ENCODE results near the gene E2F2.
"Not testable (repeated sequence)": the region's sequence is repeated elsewhere in the genome, so short reads cannot be mapped to it uniquely, and the experiment has no call there.

E2F2 gene

GRCh38 chr1:23514111-23514679 lies 16.8 kb downstream of the E2F2 start:
- Histone ChIP-seq H3K4me1 (no peaks in the 10 kb centered on the region), H3K9me3 (no peaks in the 10 kb centered on the region), H3K4me3 (ENCODE audit: low read depth, low read length) (no peak overlapping the region), H3K27me3 (no peaks in the 10 kb centered on the region), H3K36me3 (peaks cover 6% of the 10 kb centered on the region; the same call in 1 of the 2 replicates)
- DNase-seq = no peak
- TF ChIP-seq CTCF (IDR thresholded peaks at IDR 0.05; ENCODE audit: low read depth, low read length) = no peak

GRCh38 chr1:23509896-23510295 lies 21.1 kb downstream of the E2F2 start:
- no peaks in the 10 kb centered on the region for H3K4me1 ChIP-seq
- H3K27me3 ChIP-seq = no peaks in the 10 kb centered on the region
- DNase-seq = no peak
- peaks cover 6% of the 10 kb centered on the region; the same call in 1 of the 2 replicates for H3K36me3 ChIP-seq
- no peaks in the 10 kb centered on the region for H3K9me3 ChIP-seq
- no peak overlapping the region for H3K4me3 ChIP-seq (ENCODE audit: low read depth, low read length)
- TF ChIP-seq CTCF (IDR thresholded peaks at IDR 0.05; ENCODE audit: low read depth, low read length) = no peak

GRCh38 chr1:23506376-23507107 lies 24.5 kb downstream of the E2F2 start:
- Histone ChIP-seq H3K27me3 (no peaks in the 10 kb centered on the region), H3K4me1 (no peaks in the 10 kb centered on the region), H3K36me3 (no peaks in the 10 kb centered on the region; the same call in 1 of the 2 replicates), H3K4me3 (ENCODE audit: low read depth, low read length) (no peak overlapping the region), H3K9me3 (no peaks in the 10 kb centered on the region)
- TF ChIP-seq CTCF (IDR thresholded peaks at IDR 0.05; ENCODE audit: low read depth, low read length) = no peak
- no peak for DNase-seq

- DNase-seq = no peak
- H3K36me3 ChIP-seq = no peaks in the 10 kb centered on the region; the same call in 1 of the 2 replicates
- H3K4me3 ChIP-seq (ENCODE audit: low read depth, low read length) = no peak overlapping the region
- no peaks in the 10 kb centered on the region for H3K9me3 ChIP-seq
- H3K27me3 ChIP-seq = no peaks in the 10 kb centered on the region
- H3K4me1 ChIP-seq = no peaks in the 10 kb centered on the region
- no peak for TF ChIP-seq CTCF (IDR thresholded peaks at IDR 0.05; ENCODE audit: low read depth, low read length)
Observed at GRCh38 chr1:23505851-23506250, 25.2 kb downstream of the E2F2 start.

DNA sequence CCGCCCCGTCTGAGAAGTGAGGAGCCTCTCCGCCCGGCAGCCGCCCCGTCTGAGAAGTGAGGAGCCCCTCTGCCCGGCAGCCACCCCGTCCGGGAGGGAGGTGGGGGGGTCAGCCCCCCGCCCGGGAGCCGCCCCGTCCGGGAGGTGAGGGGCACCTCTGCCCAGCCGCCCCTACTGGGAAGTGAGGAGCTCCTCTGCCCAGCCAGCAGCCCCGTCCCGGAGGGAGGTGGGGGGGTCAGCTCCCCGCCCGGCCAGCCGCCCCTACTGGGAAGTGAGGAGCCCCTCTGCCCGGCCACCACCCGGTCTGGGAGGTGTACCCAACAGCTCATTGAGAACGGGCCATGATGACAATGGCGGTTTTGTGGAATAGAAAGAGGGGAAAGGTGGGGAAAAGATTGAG lies 26.9 kb downstream of the E2F2 start:
- DNase-seq; H3K9me3 ChIP-seq; H3K27me3 ChIP-seq; H3K4me3 ChIP-seq (ENCODE audit: low read depth, low read length); H3K36me3 ChIP-seq; H3K4me1 ChIP-seq: not testable (repeated sequence)

DNA sequence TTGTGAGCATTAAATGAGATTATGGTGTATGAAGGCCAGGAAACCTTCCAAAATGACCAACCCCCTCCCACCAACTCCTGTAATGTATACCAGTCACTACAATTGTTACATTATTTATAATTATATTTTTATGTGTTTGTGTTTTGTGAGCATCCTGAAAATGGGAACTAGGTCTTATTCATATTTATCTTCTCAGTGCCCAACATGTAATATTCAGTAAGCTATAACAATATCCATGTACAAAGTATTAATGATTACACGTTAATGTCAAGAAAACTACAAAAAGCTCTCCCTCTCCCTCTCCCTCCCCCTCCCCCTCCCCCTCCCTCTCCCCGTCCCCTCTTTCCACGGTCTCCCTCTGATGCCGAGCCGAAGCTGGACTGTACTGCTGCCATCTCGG lies 28.1 kb downstream of the E2F2 start:
- no peaks in the 10 kb centered on the region for H3K36me3 ChIP-seq
- no peak for TF ChIP-seq CTCF (IDR thresholded peaks at IDR 0.05; ENCODE audit: low read depth, low read length)
- H3K9me3 ChIP-seq = no peaks in the 10 kb centered on the region
- no peak overlapping the region for H3K4me3 ChIP-seq (ENCODE audit: low read depth, low read length)
- H3K4me1 ChIP-seq = no peaks in the 10 kb centered on the region
- DNase-seq = no peak
- H3K27me3 ChIP-seq = no peaks in the 10 kb centered on the region
